ENCODE results near the gene RANGAP1. TPM values are rescaled to one million over a fixed set of nuclear protein-coding genes. Genes with fewer than 3 reads are reported as not detected.
A peak's percentile ranks its signal among the peaks of the same experiment; 100 is the strongest.

RANGAP1 gene
- 34.7 TPM for total RNA-seq

- ATAC-seq (peak; percentile 95), DNase-seq (ENCODE audit: low spot score) (peak; percentile 99)
These were observed at the start of gene RANGAP1 for GRCh38 chr22:41285820-41286638. TSS of gene RANGAP1 (minus strand) at chr22:41286187. CDS start at chr22:41281044, 5,143 bp downstream.

GRCh38 chr22:41334951-41335635, 49.1 kb upstream of the RANGAP1 start:
- ATAC-seq: no peak
- no peak for DNase-seq (ENCODE audit: low spot score)

- ATAC-seq (peak; percentile 90), DNase-seq (ENCODE audit: low spot score) (peak; percentile 94)
These were observed 48.2 kb upstream of the RANGAP1 start for GRCh38 chr22:41334215-41334614.

GRCh38 chr22:41333806-41334205, 47.8 kb upstream of the RANGAP1 start:
- ATAC-seq (peak; percentile 3), DNase-seq (ENCODE audit: low spot score) (no peak)

GRCh38 chr22:41332217-41332939, 46.4 kb upstream of the RANGAP1 start:
- no peak for ATAC-seq
- no peak for DNase-seq (ENCODE audit: low spot score)

GRCh38 chr22:41330169-41330568, 44.2 kb upstream of the RANGAP1 start:
- ATAC-seq (no peak), DNase-seq (ENCODE audit: low spot score) (no peak)

- ATAC-seq (peak; percentile 84), DNase-seq (ENCODE audit: low spot score) (peak; percentile 63)
These were observed 41.1 kb upstream of the RANGAP1 start for GRCh38 chr22:41327124-41327523.

GRCh38 chr22:41324821-41325528, 39.0 kb upstream of the RANGAP1 start:
- ATAC-seq: no peak
- no peak for DNase-seq (ENCODE audit: low spot score)

- no peak for DNase-seq (ENCODE audit: low spot score)
- ATAC-seq: peak; percentile 25
These were observed 34.6 kb upstream of the RANGAP1 start for GRCh38 chr22:41320416-41321240.

- ATAC-seq (peak; percentile 16), DNase-seq (ENCODE audit: low spot score) (no peak)
These were observed 29.6 kb upstream of the RANGAP1 start for GRCh38 chr22:41315586-41315985.

- ATAC-seq (no peak), DNase-seq (ENCODE audit: low spot score) (no peak)
These were observed 28.8 kb upstream of the RANGAP1 start for GRCh38 chr22:41314821-41315220.

GRCh38 chr22:41311487-41311886, 25.5 kb upstream of the RANGAP1 start:
- DNase-seq (ENCODE audit: low spot score) (no peak), ATAC-seq (no peak)

- no peak for DNase-seq (ENCODE audit: low spot score)
- ATAC-seq: no peak
These were observed 24.3 kb upstream of the RANGAP1 start for GRCh38 chr22:41310336-41310735.

- ATAC-seq: peak; percentile 87
These were observed 22.6 kb upstream of the RANGAP1 start for GRCh38 chr22:41308544-41308947.

GRCh38 chr22:41308054-41308453, 22.1 kb upstream of the RANGAP1 start:
- ATAC-seq: peak; percentile 53
- peak; percentile 59 for DNase-seq (ENCODE audit: low spot score)

More at GRCh38 chr22:41308544-41308947, 22.6 kb upstream of the RANGAP1 start:
- DNase-seq (ENCODE audit: low spot score): peak; percentile 98

GRCh38 chr22:41305646-41306045, 19.7 kb upstream of the RANGAP1 start:
- ATAC-seq: no peak
- DNase-seq (ENCODE audit: low spot score): no peak

- DNase-seq (ENCODE audit: low spot score): no peak
- no peak for ATAC-seq
These were observed 16.8 kb upstream of the RANGAP1 start for GRCh38 chr22:41302811-41303210.

- ATAC-seq (peak; percentile 39), DNase-seq (ENCODE audit: low spot score) (no peak)
These were observed 16.2 kb upstream of the RANGAP1 start for GRCh38 chr22:41302021-41302767.

Data from left lobe of liver (tissue), 2 donors.